ENCODE data around the gene SLC6A2.

Gene SLC6A2

DNA sequence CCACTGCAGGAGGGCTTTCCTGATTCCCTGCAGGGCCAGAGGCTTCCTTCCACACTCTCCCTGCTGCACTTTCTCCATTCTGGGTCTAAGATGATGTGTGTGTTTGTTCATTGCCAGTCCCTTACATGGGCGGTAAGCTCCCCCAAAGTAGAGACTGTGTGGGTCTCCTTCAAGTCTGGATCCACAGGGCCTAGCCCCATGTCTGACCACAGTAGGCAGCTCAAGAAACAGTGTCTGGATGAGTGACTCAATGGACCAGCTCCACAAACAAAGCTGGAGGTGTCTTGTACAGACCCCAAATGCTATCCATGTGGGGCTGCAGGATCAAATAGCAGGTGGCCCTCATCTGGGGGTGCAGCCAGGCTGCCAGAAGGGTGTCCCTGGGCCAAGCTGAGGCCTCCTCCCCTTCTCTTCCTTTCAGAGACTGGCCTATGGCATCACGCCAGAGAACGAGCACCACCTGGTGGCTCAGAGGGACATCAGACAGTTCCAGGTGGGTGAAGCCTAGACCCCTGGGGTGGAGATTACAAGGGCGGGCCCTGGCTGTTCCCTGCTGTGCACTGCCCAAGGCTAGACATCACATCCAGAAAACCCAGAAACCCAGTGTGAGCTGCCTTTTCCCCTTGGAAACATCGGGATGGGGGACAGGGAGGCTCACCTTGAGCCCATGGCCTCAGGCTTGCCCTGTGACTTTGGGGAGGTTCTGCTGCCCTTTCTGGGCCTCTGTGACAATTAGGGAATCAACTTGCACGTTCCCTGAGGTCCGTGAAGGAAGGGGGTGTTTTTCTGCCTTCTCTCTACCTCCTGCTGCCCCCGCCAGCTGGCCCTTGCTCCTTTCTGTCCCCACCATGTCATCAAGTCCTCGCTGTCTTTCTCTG is 45.9 kb downstream of the SLC6A2 start:
- Histone ChIP-seq H3K9me3 (ENCODE audit: insufficient read depth, low read length, severe bottlenecking) (no peaks in the 10 kb centered on the region), H3K9ac (ENCODE audit: low read depth, low read length) (no peak overlapping the region), H4K20me1 (ENCODE audit: insufficient read depth, low read length) (no peaks in the 10 kb centered on the region), H3K36me3 (ENCODE audit: insufficient read depth, low read length) (no peaks in the 10 kb centered on the region), H2AFZ (ENCODE audit: low read depth, low read length) (no peak overlapping the region), H3K4me3 (ENCODE audit: low read depth in 1 of 2, low read length in 2 of 2) (no peak overlapping the region), H3K79me2 (ENCODE audit: insufficient read depth, low read length) (no peaks in the 10 kb centered on the region), H3K4me2 (ENCODE audit: insufficient read depth, low read length) (no peak overlapping the region), H3K27ac (ENCODE audit: low read length) (no peak overlapping the region), H3K27me3 (ENCODE audit: insufficient read depth, low read length, poor library complexity) (peaks cover 20% of the 10 kb centered on the region), H3K4me1 (ENCODE audit: insufficient read depth, low read length) (peaks cover 5% of the 10 kb centered on the region; the same call in 1 of the 2 replicates)
- TF ChIP-seq, protein P1, sequence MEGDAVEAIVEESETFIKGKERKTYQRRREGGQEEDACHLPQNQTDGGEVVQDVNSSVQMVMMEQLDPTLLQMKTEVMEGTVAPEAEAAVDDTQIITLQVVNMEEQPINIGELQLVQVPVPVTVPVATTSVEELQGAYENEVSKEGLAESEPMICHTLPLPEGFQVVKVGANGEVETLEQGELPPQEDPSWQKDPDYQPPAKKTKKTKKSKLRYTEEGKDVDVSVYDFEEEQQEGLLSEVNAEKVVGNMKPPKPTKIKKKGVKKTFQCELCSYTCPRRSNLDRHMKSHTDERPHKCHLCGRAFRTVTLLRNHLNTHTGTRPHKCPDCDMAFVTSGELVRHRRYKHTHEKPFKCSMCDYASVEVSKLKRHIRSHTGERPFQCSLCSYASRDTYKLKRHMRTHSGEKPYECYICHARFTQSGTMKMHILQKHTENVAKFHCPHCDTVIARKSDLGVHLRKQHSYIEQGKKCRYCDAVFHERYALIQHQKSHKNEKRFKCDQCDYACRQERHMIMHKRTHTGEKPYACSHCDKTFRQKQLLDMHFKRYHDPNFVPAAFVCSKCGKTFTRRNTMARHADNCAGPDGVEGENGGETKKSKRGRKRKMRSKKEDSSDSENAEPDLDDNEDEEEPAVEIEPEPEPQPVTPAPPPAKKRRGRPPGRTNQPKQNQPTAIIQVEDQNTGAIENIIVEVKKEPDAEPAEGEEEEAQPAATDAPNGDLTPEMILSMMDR (IDR thresholded peaks at IDR 0.05; ENCODE audit: borderline replicate concordance, extremely low read depth, low read length, poor library complexity, severe bottlenecking) = peak; percentile 74
- TF ChIP-seq EZH2 (IDR thresholded peaks at IDR 0.05; ENCODE audit: borderline replicate concordance, low read depth, low read length, severe bottlenecking) = no peak
- ATAC-seq (ENCODE audit: insufficient read depth, low read depth) (peak; percentile 90), DNase-seq (peak; percentile 64)

DNA sequence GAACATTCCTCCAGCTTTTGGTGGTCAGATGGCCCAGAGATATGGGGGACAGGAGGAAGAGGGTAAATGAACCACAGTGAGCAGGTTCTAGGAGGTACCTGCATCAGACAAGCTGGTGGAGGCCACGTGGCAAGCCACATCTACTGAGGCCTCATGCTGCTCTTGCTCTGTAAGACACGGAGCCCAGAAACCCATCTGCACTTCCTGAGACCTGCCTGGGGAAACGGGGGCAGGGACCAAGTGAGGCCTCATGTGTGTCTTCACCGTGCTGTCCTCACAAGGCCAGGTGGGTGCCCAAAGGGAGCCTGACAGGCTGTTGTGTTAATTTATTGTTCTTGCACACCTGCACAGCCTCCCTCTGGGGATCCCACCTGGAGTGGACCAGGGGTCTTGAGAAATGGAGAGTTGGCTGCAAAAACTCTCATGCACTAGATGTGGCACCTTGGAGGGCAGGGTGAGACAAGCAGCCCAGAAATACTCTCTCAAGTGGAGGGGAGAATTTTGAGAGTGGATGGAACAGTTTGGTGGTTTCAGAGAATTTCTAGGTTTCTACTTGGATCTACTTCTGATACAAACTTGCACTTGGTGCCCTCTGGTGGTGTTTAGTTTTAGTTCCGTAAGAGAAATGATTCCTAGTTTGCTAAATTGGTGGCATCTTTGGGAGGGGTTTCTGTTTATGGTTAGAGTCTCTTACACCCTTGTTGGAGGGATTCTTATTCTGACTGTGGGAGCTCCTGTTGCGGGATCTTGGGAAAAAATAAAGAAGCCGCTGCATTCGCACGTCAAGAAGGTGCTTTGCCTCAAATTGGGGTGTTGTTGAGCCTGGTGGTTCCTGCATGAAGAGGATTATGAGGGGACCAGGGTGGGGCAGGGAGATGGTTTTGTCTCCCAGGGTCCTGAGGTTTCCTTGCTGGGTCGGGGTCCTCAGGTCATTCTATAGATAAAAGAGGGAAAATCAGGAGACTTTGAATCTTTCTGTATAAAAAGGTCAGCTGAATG is 47.5 kb downstream of the SLC6A2 start:
- peak; percentile 64 for ATAC-seq (ENCODE audit: insufficient read depth, low read depth)
- TF ChIP-seq EZH2 (IDR thresholded peaks at IDR 0.05; ENCODE audit: borderline replicate concordance, low read depth, low read length, severe bottlenecking) = no peak
- TF ChIP-seq, protein P1 (IDR thresholded peaks at IDR 0.05; ENCODE audit: borderline replicate concordance, extremely low read depth, low read length, poor library complexity, severe bottlenecking) = peak; percentile 63
- H3K27ac ChIP-seq (ENCODE audit: low read length) = no peak overlapping the region
- H3K36me3 ChIP-seq (ENCODE audit: insufficient read depth, low read length) = no peaks in the 10 kb centered on the region
- H2AFZ ChIP-seq (ENCODE audit: low read depth, low read length) = no peak overlapping the region
- no peak overlapping the region for H3K4me3 ChIP-seq (ENCODE audit: low read depth in 1 of 2, low read length in 2 of 2)
- H3K4me2 ChIP-seq (ENCODE audit: insufficient read depth, low read length) = no peak overlapping the region
- H3K9ac ChIP-seq (ENCODE audit: low read depth, low read length) = no peak overlapping the region
- no peaks in the 10 kb centered on the region for H4K20me1 ChIP-seq (ENCODE audit: insufficient read depth, low read length)
- peaks cover 5% of the 10 kb centered on the region; the same call in 1 of the 2 replicates for H3K4me1 ChIP-seq (ENCODE audit: insufficient read depth, low read length)
- peaks cover 13% of the 10 kb centered on the region for H3K27me3 ChIP-seq (ENCODE audit: insufficient read depth, low read length, poor library complexity)
- no peaks in the 10 kb centered on the region for H3K79me2 ChIP-seq (ENCODE audit: insufficient read depth, low read length)
- DNase-seq = peak; percentile 22
- H3K9me3 ChIP-seq (ENCODE audit: insufficient read depth, low read length, severe bottlenecking) = no peaks in the 10 kb centered on the region

DNA sequence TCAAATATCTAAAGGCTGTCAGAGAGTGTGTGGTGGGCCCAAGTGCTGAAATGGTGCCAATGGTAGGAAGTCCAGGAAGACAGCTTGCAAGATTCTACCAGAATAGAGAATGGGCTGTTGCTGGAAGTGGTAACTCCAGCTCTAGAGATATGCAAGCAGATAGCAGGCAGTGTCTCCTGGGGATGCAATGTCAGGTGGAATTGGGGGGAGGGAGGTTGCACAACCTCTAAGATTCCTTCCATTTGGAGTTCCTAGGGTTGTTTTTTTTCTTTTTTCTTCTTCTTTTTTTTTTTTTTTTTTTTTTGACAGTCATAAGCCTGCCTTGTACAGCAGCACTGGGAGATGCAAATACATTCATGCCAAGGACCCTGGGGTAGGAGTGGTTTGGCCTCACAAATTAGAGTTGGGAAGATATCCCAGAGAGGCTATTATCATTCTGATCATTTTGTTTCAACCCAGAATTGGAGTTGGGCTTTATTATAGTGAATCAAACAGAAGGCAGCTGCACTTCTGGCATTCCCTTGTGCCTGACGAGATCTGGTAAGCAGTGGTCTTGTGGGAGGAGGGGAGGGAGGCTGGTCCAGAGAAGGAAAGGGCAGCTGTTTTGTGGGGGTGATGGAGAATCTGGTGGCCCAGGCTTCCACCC is 51.1 kb downstream of the SLC6A2 start:
- Histone ChIP-seq H3K4me3 (ENCODE audit: low read depth in 1 of 2, low read length in 2 of 2) (no peak overlapping the region), H3K79me2 (ENCODE audit: insufficient read depth, low read length) (no peaks in the 10 kb centered on the region), H3K4me2 (ENCODE audit: insufficient read depth, low read length) (no peak overlapping the region), H3K27me3 (ENCODE audit: insufficient read depth, low read length, poor library complexity) (peaks cover 6% of the 10 kb centered on the region), H4K20me1 (ENCODE audit: insufficient read depth, low read length) (peaks cover 5% of the 10 kb centered on the region; the same call in 1 of the 2 replicates), H3K27ac (ENCODE audit: low read length) (no peak overlapping the region), H3K9ac (ENCODE audit: low read depth, low read length) (no peak overlapping the region), H2AFZ (ENCODE audit: low read depth, low read length) (no peak overlapping the region), H3K4me1 (ENCODE audit: insufficient read depth, low read length) (peaks cover 5% of the 10 kb centered on the region; the same call in 1 of the 2 replicates), H3K9me3 (ENCODE audit: insufficient read depth, low read length, severe bottlenecking) (no peaks in the 10 kb centered on the region), H3K36me3 (ENCODE audit: insufficient read depth, low read length) (no peaks in the 10 kb centered on the region)
- TF ChIP-seq EZH2 (IDR thresholded peaks at IDR 0.05; ENCODE audit: borderline replicate concordance, low read depth, low read length, severe bottlenecking) = no peak
- TF ChIP-seq, protein P1 (IDR thresholded peaks at IDR 0.05; ENCODE audit: borderline replicate concordance, extremely low read depth, low read length, poor library complexity, severe bottlenecking) = no peak
- DNase-seq (no peak), ATAC-seq (ENCODE audit: insufficient read depth, low read depth) (no peak)

Measured in DND-41 (cell line).